Putamen (tissue), 1 donor: ENCODE data around the gene PARVB.
A peak's percentile ranks its signal among the peaks of the same experiment; 100 is the strongest.
"Not testable (repeated sequence)": the region's sequence is repeated elsewhere in the genome, so short reads cannot be mapped to it uniquely, and the experiment has no call there.

ENCODE experiments used
- DNase-seq: peaks from one replicate; pipeline ENCODE4 v3.0.0-alpha.2; 2016; ENCODE audit warnings: low spot score

The PARVB gene

DNA sequence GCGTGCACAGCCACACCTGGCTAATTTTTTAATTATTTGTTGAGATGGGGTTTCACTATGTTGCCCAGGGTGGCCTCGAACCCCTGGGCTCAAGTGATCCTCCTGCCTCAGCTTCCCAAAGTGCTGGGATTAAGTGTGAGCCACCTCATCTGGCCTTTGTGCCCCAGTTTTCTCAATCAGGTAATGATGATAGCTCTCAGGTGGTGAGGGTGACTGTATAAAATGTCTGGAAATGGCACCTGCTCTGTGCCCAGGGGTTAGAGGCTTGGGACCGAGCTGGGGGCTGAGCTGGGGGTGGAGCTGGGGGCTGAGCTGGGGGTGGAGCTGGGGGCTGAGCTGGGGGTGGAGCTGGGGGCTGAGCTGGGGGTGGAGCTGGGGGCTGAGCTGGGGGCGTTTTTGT lies 32.5 kb downstream of the PARVB start:
- not testable (repeated sequence) for DNase-seq

DNA sequence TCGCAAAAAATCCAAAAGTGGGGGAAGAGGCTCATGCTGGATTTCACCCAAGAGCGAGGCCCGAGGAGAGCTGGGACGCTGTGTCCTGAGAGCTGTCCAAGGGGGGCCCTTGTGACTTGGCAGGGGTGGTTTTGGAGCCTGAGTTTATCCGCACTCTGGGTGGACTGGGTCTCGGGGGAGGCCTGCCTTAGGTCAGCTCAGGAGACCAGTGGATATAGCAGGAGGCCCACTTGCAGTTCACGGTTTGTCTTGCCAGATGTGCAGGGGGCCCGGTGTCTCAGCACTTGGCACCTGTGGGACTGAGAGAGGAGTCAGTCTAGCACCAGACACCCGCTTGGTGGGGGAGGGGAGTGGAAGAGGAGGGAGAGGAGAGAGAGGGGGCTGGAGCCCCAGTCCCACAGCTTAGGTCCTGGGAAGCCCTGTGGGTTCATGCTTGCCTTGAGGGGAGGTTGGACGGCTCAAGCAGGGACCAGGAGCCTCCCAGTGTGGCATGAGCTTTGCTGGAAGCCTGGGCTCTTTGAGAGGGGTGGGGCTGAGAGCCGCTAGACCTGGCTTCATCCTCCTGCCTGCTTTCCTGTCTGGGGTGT lies 33.4 kb downstream of the PARVB start:
- DNase-seq: peak; percentile 29

- DNase-seq: no peak
Measured at GRCh38 chr22:44063462-44064371, 39.6 kb downstream of the PARVB start.

DNA sequence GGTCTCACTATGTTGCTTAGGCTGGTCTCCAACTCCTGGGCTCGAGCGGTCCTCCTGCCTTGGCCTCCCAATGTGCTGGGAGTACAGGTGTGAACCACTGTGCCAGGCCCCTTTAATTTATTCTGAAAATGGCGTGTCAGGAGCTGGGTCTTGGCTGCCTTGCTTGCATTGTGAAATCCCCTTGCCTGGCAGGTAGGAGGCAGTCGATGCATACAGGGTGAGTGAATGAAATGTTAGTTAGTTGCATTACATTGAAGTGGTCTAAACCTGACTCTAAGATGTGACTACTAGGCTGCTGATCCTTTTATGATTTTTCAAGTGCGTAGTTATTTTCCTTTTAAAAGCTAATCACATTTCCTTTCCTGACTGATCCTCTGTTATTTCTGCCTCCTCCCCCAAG lies 42.9 kb downstream of the PARVB start:
- no peak for DNase-seq

GRCh38 chr22:44067901-44068300 lies 43.8 kb downstream of the PARVB start:
- no peak for DNase-seq

GRCh38 chr22:44068422-44069191 lies 44.5 kb downstream of the PARVB start:
- DNase-seq: no peak

GRCh38 chr22:44070029-44070428 lies 45.9 kb downstream of the PARVB start:
- DNase-seq: no peak

GRCh38 chr22:44071781-44072326 lies 47.8 kb downstream of the PARVB start:
- no peak for DNase-seq

- DNase-seq: peak; percentile 71
Measured at GRCh38 chr22:44074337-44074984, 50.4 kb downstream of the PARVB start.

DNA sequence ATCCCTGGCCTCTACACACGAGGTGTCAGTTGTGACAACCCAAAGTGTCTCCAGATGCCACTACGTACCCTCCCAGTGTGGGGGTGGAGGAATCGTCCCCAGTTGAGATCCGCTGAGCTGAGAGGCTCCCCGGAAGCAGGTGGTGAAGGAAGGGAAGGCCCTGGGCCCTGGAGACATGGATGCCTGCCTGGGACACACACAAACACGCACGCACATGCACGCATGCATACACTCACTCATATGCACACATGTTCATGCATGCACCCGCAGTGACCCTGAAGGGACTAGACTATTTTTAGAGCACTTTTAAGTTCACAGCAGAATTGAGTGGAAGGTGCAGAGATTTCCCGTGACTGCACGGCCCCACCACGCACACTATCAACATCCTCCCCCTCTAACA lies 50.9 kb downstream of the PARVB start:
- DNase-seq: no peak

- no peak for DNase-seq
Measured at GRCh38 chr22:44075670-44076069, 51.6 kb downstream of the PARVB start.

- no peak for DNase-seq
Measured at GRCh38 chr22:44076825-44077224, 52.7 kb downstream of the PARVB start.

DNA sequence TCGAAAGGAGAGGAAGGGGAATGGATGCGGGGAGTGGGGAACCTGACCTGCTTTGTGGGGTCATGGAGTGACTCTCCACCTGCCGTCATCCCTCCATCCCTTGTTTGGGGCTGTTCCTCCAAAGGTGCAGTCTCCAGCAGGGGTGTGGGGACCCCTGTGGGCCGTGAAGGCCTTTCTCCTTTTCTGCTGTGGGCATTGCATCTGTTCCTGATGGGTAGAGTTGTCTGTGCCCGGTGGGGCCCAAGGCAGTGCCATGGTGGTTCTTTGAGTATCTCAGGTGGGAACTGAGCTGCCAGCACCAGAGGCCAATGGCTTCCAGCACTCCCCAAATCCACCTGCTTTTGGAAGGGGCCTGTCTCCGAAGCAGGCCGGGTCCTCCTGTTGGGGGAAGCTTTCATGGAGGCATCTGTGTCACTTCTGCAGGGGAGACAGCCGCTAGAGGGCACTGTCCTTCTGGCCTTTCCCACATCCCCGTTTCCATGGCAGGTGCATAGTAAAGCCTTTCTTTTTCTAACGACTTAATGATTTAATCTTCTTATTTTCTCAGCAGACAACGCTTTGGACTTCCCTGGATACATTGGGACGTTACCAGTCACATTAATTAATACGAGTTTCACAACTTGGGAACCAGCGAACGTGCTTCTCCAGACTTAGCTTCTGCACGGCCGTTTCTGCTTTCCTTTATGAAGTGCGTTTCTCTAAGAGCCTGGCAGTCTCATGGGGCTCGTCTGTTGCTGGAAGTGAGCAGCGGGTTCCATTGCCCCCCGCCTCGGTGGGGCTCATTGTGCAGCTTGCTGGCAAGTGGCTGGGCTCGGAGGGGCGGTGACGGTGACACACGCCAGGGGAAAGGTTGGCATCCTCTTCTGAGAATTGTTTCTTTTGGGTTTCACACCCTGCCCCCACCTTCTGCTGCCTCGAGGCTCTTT lies 57.1 kb downstream of the PARVB start:
- peak; percentile 68 for DNase-seq

- DNase-seq: no peak
Measured at GRCh38 chr22:44082801-44083200, 58.7 kb downstream of the PARVB start.

- DNase-seq: no peak
Measured at GRCh38 chr22:44084044-44084772, 60.1 kb downstream of the PARVB start.

DNA sequence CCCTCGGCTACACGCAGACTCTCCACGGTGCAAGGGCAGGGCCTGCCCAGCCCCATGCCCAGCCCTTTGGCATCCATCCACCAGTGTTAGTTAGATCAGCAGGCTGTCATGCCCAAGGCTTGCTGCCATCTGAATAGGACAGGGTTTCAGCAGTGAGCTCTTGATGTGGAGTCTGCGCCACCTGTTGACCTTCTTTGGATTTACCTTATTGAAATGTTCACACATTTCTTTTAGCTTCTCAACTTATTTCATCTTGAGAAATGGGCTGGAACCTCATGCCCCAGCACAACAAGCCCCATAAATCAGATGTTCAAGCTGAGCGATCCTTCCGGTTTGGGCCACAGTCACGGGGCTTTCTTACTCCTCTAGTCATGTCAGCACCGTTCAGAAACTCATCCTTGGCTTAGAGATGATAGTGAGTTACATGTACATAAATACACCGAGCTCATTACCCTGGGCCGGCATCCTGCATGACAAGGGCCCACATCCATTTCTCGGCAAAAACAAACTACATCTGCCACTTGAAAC lies 61.7 kb downstream of the PARVB start:
- DNase-seq: no peak

GRCh38 chr22:44086271-44087088 lies 62.4 kb downstream of the PARVB start:
- DNase-seq: no peak

- DNase-seq: no peak
Measured at GRCh38 chr22:44087089-44087430, 63.0 kb downstream of the PARVB start.

DNA sequence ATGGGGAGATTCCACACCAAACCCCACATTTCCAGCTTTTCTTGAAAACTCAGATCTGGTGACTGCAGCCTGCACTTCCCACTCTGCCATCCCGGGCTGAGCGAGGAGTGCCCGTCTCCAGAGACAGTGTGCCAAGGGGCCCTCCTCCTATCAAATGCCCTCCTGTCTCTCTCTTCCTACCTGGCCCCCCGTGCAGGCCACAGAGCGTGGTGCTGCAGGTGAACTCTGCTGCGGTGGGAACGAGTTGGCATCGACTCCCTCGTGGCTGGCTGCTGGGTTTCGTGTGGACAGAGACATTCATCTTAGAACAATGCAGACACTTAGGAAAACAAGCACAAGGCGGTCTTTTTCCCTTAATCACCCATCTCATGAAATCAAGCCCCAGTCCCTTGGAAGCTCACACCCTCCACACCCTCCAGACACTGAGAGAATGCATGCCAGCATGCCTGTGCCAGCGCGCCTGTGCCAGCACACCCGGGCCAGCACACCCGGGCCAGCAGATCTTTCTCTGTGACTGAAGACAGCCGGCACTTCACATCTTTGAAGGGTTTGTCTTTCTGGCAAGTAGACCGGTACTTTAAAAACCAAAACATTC lies 65.0 kb downstream of the PARVB start:
- DNase-seq: no peak
